ENCODE data around the gene GRIP2.

DNA sequence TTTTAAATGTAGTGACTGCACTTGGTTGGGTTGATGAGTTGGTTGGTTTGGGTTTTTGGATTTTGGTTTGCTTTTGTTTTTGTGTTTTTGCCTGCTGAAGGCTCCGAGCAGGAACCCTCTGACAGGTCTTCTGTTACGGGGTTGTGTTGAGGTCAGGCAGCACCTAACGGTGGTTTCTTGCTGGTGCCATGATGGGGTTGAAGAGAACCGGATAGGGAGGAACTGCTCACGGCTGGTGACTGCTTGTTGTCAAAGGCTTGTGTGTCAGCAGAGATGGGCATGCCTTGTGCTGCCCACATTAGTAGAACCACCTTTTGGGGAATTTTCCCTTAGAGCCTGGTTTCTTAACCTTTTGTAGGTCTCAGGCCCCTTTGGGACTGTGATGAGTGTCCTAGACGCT, 95.8 kb downstream of the GRIP2 start:
- TF ChIP-seq, protein P1, sequence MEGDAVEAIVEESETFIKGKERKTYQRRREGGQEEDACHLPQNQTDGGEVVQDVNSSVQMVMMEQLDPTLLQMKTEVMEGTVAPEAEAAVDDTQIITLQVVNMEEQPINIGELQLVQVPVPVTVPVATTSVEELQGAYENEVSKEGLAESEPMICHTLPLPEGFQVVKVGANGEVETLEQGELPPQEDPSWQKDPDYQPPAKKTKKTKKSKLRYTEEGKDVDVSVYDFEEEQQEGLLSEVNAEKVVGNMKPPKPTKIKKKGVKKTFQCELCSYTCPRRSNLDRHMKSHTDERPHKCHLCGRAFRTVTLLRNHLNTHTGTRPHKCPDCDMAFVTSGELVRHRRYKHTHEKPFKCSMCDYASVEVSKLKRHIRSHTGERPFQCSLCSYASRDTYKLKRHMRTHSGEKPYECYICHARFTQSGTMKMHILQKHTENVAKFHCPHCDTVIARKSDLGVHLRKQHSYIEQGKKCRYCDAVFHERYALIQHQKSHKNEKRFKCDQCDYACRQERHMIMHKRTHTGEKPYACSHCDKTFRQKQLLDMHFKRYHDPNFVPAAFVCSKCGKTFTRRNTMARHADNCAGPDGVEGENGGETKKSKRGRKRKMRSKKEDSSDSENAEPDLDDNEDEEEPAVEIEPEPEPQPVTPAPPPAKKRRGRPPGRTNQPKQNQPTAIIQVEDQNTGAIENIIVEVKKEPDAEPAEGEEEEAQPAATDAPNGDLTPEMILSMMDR (IDR thresholded peaks at IDR 0.05; ENCODE audit: insufficient read depth, low read depth, low read length) = no peak
- no peak for TF ChIP-seq EZH2 (IDR thresholded peaks at IDR 0.05; ENCODE audit: insufficient read depth, low read length)

All from astrocyte (in vitro differentiated cells and primary cell).